Measurements from ENCODE around the gene MYBBP1A.

- TF ChIP-seq CTCF (IDR thresholded peaks at IDR 0.05): peak; percentile 35 to 53 (median 49)
- no peak for TF ChIP-seq POLR2A (IDR thresholded peaks at IDR 0.05)
- TF ChIP-seq EP300 (IDR thresholded peaks at IDR 0.05): no peak
Measured at GRCh38 chr17:4583782-4584100, 28.6 kb upstream of the MYBBP1A start.
